ENCODE measurements around the gene THRB.

DNA sequence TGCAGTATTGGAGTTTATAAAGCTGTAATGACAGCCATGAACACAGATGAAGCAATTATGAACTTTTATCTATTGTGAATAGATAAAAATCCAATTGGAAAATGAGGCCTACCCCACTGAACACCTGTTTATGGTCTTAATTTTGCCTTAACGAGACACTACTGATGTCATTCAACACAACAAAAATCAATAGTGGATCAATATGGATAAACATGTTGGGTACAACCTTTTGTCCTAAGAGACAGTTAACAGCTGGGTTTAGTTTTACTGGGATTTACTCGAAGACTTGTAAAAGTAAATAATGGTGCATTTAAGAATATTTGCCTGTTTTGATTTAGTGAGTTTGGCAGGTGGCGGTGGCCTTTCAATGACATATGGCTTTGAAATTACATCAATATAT lies 331.7 kb downstream of the THRB start:
- TF ChIP-seq, protein P1, sequence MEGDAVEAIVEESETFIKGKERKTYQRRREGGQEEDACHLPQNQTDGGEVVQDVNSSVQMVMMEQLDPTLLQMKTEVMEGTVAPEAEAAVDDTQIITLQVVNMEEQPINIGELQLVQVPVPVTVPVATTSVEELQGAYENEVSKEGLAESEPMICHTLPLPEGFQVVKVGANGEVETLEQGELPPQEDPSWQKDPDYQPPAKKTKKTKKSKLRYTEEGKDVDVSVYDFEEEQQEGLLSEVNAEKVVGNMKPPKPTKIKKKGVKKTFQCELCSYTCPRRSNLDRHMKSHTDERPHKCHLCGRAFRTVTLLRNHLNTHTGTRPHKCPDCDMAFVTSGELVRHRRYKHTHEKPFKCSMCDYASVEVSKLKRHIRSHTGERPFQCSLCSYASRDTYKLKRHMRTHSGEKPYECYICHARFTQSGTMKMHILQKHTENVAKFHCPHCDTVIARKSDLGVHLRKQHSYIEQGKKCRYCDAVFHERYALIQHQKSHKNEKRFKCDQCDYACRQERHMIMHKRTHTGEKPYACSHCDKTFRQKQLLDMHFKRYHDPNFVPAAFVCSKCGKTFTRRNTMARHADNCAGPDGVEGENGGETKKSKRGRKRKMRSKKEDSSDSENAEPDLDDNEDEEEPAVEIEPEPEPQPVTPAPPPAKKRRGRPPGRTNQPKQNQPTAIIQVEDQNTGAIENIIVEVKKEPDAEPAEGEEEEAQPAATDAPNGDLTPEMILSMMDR (IDR thresholded peaks at IDR 0.05): no peak
- TF ChIP-seq POLR2A (IDR thresholded peaks at IDR 0.05): no peak

All from esophagus squamous epithelium (tissue), 4 donors.